ENCODE data around the gene HYAL4.

The HYAL4 gene

DNA sequence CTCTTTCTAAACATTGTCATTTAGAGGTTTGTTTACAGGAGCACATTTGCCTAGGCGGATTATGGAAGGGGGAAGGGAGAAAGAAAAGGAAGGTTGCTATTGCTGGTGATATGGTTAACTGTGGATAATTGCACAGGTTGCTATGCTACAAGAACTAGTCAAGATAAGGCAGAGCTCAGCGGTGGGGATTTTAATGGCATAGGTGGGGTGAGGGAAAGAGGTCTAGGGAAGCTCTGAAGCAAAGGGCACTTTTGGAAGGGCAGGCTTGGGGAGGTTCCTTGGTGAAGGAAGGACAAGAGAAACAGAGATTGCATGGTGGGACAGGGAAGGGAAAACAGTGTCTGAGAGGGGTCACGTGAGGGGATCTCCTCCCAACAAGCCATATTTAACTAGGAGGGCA is 19.5 kb downstream of the HYAL4 start:
- no peak overlapping the region for H3K27ac ChIP-seq
- TF ChIP-seq, protein P1, sequence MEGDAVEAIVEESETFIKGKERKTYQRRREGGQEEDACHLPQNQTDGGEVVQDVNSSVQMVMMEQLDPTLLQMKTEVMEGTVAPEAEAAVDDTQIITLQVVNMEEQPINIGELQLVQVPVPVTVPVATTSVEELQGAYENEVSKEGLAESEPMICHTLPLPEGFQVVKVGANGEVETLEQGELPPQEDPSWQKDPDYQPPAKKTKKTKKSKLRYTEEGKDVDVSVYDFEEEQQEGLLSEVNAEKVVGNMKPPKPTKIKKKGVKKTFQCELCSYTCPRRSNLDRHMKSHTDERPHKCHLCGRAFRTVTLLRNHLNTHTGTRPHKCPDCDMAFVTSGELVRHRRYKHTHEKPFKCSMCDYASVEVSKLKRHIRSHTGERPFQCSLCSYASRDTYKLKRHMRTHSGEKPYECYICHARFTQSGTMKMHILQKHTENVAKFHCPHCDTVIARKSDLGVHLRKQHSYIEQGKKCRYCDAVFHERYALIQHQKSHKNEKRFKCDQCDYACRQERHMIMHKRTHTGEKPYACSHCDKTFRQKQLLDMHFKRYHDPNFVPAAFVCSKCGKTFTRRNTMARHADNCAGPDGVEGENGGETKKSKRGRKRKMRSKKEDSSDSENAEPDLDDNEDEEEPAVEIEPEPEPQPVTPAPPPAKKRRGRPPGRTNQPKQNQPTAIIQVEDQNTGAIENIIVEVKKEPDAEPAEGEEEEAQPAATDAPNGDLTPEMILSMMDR (conservative IDR thresholded peaks at IDR 0.05), result no peak

DNA sequence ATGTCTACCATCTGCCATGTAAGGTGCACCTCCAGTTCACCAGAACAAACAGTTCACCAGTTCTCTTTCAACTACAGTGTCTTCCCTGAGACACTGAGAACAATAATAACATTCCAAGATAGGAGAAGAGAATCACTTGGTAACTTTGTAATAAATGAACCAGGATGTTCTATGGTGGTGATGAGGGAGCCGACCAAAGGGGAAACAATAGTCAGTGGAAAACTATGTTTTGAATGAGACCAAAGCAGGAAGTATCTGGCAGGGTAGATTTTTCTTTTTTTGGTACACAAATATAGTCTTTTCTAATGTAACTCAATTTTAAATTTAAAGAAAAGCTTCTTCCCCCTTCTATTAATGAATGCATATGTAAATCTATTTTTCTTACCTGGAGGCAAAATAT is 20.0 kb downstream of the HYAL4 start:
- TF ChIP-seq, protein P1 (conservative IDR thresholded peaks at IDR 0.05), result no peak
- no peak overlapping the region for H3K27ac ChIP-seq

DNA sequence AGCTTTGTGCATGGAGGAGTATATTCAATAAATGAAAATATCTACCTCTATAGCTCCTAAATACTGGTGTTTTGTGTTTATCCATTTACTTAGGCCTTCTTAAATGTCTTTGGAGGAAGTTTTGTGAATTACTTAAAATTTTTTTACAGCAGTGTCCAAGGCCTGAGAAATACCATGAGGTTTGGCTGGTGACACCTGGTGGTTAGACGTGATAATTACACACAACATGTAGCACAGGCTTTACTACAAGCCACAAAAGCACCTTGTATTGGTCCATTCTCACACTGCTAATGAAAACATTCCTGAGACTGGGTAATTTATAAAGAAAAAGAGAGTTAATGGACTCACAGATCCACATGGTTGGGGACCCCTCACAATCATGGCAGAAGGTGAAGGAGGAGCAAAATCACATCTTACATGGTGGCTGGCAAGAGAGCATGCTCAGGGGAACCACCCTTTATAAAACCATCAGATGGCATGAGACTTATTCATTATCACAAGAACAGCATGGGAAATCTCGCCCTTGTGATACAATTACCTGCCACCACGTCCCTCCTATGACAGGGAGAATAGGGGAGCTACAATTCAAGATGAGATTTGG is 20.6 kb downstream of the HYAL4 start:
- no peak overlapping the region for H3K27ac ChIP-seq
- TF ChIP-seq, protein P1 (conservative IDR thresholded peaks at IDR 0.05), result peak; percentile 88

DNA sequence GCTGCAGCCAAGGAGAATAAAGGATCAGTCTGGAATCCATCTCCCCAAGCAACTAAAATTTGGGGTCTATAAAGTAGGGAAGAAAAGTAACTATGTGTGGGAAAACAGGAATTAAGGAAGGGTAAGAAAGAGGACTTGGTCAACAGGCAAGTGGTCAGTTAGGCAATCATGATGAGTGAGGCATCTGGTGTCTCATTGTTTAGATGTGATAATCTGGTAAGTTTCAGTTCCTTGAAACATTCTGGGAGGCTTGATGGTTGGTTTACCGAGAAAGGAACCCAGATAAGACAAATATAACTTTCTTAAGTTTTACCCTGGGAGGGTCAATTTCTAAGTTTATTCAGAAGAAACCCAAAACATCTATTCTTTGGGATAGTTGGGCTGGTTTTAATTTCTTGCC is 22.3 kb downstream of the HYAL4 start:
- TF ChIP-seq, protein P1 (conservative IDR thresholded peaks at IDR 0.05), result no peak
- H3K27ac ChIP-seq, result no peak overlapping the region

DNA sequence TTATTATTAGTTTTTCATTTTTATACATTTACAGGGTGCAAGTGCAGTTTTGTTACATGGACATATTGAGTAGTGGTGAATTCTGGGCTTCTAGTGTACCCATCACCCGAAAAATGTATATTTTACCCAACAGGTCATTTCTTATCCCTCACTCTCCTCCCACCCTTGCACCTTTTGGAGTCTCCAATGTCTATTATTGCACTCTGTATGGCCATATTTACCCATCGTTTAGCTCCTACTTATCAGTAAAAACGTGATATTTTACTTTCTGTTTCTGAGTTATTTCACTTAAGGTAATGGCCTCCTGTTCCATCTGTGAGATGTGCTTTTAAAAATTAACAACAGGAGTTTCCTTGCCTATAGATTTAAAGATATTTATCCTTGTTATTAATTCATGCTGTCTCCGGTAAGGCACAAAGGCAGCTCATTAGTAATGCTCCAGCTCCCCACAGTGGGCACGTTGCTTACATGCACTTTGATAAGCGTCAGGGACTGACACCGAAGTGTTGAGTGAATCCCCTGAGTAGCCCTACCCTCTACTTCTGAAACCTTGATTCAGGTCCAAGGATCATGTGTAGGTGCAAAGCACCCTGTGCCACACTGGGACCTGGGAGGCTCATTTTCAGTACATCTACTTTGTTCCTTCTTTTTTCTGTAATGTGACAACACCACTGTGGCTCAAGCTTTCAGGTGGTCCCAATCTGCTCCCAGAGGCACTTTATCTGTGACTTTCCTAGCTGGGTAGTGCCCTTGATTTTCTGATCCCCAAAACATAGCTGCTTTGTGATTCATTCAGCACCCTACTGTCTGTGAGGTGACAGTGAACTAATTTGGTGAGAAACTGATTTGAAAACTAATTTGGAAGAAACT is 27.3 kb downstream of the HYAL4 start:
- no peak overlapping the region; the same call in 1 of the 2 replicates for H3K27ac ChIP-seq
- TF ChIP-seq, protein P1 (conservative IDR thresholded peaks at IDR 0.05), result peak; percentile 85

DNA sequence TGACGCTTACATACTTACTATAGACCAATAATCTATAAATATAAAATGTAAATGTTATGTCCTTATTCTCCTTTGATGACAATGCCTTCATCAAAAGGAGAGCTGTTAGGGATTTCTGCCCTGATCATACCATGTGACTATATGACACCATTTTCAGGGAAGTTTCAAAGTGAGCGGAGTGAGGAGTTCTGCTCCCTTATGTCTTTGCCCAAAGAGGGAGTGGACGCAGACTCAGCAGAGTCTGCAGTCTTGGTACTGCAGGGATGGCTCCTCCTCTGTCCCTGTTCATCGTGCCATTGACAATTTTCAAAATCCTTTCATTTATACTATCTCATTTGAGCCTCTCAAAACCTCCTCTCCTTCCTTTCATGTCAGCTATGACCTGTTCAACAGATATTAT is 27.9 kb downstream of the HYAL4 start:
- H3K27ac ChIP-seq, result no peak overlapping the region
- TF ChIP-seq, protein P1 (conservative IDR thresholded peaks at IDR 0.05), result no peak

DNA sequence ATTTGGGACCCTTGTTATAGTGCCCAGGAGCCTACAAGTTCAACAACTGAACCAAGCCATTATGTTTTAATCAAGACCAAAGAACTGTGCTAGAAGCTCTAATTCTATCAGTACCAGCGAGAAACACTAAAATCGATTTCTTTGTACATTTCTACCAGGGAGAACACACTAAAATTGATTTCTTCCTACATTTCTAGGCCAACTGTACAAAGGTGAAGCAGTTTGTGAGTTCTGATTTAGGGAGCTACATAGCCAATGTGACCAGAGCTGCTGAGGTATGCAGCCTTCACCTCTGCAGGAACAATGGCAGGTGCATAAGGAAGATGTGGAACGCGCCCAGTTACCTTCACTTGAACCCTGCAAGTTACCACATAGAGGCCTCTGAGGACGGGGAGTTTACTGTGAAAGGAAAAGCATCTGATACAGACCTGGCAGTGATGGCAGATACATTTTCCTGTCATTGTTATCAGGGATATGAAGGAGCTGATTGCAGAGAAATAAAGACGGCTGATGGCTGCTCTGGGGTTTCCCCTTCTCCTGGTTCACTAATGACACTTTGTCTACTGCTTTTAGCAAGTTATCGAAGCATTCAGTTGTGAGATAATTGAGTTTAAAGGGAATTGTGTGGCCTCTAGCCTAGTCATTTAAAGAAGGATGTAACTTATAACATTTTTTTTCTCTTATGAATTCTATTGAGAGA is 31.7 kb downstream of the HYAL4 start:
- TF ChIP-seq, protein P1 (conservative IDR thresholded peaks at IDR 0.05), result no peak
- H3K27ac ChIP-seq, result no peak overlapping the region

All from VCaP (cell line).